Esophagus squamous epithelium (tissue), 4 donors: ENCODE data around the gene MUC5AC.

Experiments used
- POLR2A ChIP-seq, 4 donors: fragments of 450-650 bp; IDR thresholded peaks; one replicate each; pipeline ENCODE4 v1.6.1; 2017; ENCODE audit warnings: antibody characterized with exemption in 4 of 4, mild to moderate bottlenecking in 4 of 4, moderate library complexity in 3 of 4
- TF ChIP-seq, protein P1 (sequence below), 6 experiments: fragments of 450-650 bp in 4 of 6; fragments of 200-600 bp in 2 of 6; sonication (generic) in 2 of 6; IDR thresholded peaks; one replicate each; pipeline ENCODE4 v1.5.1; 2016 to 2019; ENCODE audit warnings: antibody characterized with exemption in 6 of 6, mild to moderate bottlenecking in 4 of 6, moderate library complexity in 4 of 6

DNA sequence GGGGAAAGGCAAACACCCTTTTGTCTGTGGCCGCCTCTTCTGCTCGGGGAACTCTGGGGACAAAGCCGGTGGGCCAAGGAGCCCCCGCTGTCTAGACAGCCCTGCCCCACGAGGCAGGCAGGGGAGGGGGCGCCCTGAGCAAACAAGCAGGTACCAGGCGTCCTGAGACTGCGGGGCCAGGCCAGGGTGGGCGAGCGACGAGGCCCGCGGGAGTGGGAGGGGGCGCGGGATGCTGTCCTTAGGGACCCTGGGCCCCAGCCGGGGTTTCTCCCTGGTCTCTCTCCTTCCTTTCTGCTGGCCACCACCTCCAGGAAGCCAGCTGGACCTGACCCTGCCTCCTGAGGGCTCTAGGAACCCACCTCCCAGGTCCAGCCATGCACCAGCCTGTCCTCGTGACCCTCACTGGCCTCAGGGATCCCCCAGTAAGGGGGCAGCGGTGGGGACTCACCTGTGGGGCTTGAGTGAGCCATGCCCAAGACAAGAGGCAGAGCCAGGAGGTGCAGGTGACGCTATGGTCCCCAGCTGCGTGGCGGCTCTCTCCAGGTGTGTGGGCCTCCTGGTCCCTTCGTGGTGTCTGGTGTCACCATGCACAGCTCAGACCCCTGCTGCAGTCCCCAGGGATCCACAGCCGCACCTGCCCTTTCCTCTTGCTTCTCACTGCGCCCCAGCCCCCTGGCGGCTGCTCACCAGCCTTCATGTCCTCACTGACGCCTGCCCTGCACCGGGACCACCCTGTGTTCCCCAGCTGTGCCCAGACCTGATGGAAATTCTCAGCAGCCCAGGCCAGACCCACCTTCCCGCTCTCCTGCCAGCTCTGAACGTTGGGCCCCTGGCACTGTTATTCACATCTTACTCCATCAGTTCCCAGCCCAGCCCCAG, 26.5 kb upstream of the MUC5AC start:
- TF ChIP-seq, protein P1, sequence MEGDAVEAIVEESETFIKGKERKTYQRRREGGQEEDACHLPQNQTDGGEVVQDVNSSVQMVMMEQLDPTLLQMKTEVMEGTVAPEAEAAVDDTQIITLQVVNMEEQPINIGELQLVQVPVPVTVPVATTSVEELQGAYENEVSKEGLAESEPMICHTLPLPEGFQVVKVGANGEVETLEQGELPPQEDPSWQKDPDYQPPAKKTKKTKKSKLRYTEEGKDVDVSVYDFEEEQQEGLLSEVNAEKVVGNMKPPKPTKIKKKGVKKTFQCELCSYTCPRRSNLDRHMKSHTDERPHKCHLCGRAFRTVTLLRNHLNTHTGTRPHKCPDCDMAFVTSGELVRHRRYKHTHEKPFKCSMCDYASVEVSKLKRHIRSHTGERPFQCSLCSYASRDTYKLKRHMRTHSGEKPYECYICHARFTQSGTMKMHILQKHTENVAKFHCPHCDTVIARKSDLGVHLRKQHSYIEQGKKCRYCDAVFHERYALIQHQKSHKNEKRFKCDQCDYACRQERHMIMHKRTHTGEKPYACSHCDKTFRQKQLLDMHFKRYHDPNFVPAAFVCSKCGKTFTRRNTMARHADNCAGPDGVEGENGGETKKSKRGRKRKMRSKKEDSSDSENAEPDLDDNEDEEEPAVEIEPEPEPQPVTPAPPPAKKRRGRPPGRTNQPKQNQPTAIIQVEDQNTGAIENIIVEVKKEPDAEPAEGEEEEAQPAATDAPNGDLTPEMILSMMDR (IDR thresholded peaks at IDR 0.05), result no peak
- TF ChIP-seq POLR2A (IDR thresholded peaks at IDR 0.05), result no peak
